H9 (cell line): ENCODE measurements around the gene KLC1. TPM values are rescaled to one million over a fixed set of nuclear protein-coding genes. Genes with fewer than 3 reads are reported as not detected.

Source experiments
- DNase-seq: peaks from one replicate; pipeline ENCODE4 v3.0.0-alpha.2; 2017
- H2AFZ ChIP-seq: one replicate; pipeline ENCODE4 v1.6.1; 2013; ENCODE audit warnings: mild to moderate bottlenecking, low read length, control low read depth, moderate library complexity
- H2AK5ac ChIP-seq: 2 replicates; pipeline ENCODE4 v1.6.1; 2013; ENCODE audit warnings: low read length, control low read depth, mixed read lengths; ENCODE audit not compliant: insufficient read length
- H2BK120ac ChIP-seq: one replicate; pipeline ENCODE4 v1.6.1; 2013; ENCODE audit warnings: low read depth, mild to moderate bottlenecking, low read length, control low read depth, inconsistent platforms; ENCODE audit not compliant: poor library complexity, severe bottlenecking
- H2BK12ac ChIP-seq: 2 replicates; pipeline ENCODE4 v1.6.1; 2013; ENCODE audit warnings: low read length, control low read depth, mixed read lengths, low read depth; ENCODE audit not compliant: insufficient read length
- H2BK15ac ChIP-seq: 2 replicates; pipeline ENCODE4 v1.6.1; 2013; ENCODE audit warnings: low read depth, low read length, control low read depth
- H2BK20ac ChIP-seq: one replicate; pipeline ENCODE4 v1.6.1; 2013; ENCODE audit warnings: low read depth, mild to moderate bottlenecking, low read length, control low read depth, inconsistent platforms; ENCODE audit not compliant: poor library complexity, severe bottlenecking
- H2BK5ac ChIP-seq: 2 replicates; pipeline ENCODE4 v1.6.1; 2013; ENCODE audit warnings: low read length, control low read depth, mixed read lengths; ENCODE audit not compliant: insufficient read length
- H3K14ac ChIP-seq: 2 replicates; pipeline ENCODE4 v1.6.1; 2013; ENCODE audit warnings: low read length, control low read depth; ENCODE audit not compliant: insufficient read depth
- H3K18ac ChIP-seq: 2 replicates; pipeline ENCODE4 v1.6.1; 2013; ENCODE audit warnings: low read depth, mild to moderate bottlenecking, mixed read lengths, low read length, control low read depth; ENCODE audit not compliant: insufficient read length
- H3K23ac ChIP-seq: 2 replicates; pipeline ENCODE4 v1.6.1; 2013; ENCODE audit warnings: low read length, control low read depth, mixed read lengths, low read depth; ENCODE audit not compliant: insufficient read length
- H3K23me2 ChIP-seq: 2 replicates; pipeline ENCODE4 v1.6.1; 2013; ENCODE audit warnings: low read depth, mild to moderate bottlenecking, mixed read lengths, low read length, control low read depth; ENCODE audit not compliant: insufficient read length, poor library complexity, severe bottlenecking
- H3K27ac ChIP-seq: 2 replicates; pipeline ENCODE4 v1.5.1; 2013; ENCODE audit warnings: low read length, control low read depth, mixed read lengths, low read depth; ENCODE audit not compliant: insufficient read length
- H3K27me3 ChIP-seq: 2 replicates; pipeline ENCODE4 v1.6.1; 2013; ENCODE audit warnings: low read length, control low read depth, inconsistent platforms; ENCODE audit not compliant: insufficient read depth
- H3K4ac ChIP-seq: 2 replicates; pipeline ENCODE4 v1.6.1; 2013; ENCODE audit warnings: low read depth, mild to moderate bottlenecking, control low read depth, inconsistent platforms, low read length, moderate library complexity
- H3K4me1 ChIP-seq: 2 replicates; pipeline ENCODE4 v1.6.1; 2013; ENCODE audit warnings: low read length, control low read depth, inconsistent platforms; ENCODE audit not compliant: insufficient read depth
- H3K4me2 ChIP-seq: 2 replicates; pipeline ENCODE4 v1.6.1; 2013; ENCODE audit warnings: low read length, control low read depth, mixed read lengths; ENCODE audit not compliant: insufficient read length, insufficient read depth
- H3K56ac ChIP-seq: 2 replicates; pipeline ENCODE4 v1.6.1; 2013; ENCODE audit warnings: low read depth, mild to moderate bottlenecking, mixed read lengths, low read length, control low read depth; ENCODE audit not compliant: insufficient read length
- H3K79me1 ChIP-seq: 2 replicates; pipeline ENCODE4 v1.6.1; 2013; ENCODE audit warnings: low read depth, mild to moderate bottlenecking, moderate library complexity, low read length, control low read depth, inconsistent platforms; ENCODE audit not compliant: insufficient read depth, poor library complexity, severe bottlenecking
- H3K79me2 ChIP-seq: 2 replicates; pipeline ENCODE4 v1.6.1; 2013; ENCODE audit warnings: low read length, control low read depth, inconsistent platforms; ENCODE audit not compliant: insufficient read depth
- H3K9ac ChIP-seq: 2 replicates; pipeline ENCODE4 v1.6.1; 2013; ENCODE audit warnings: low read length, control low read depth, mixed read lengths; ENCODE audit not compliant: insufficient read length; ENCODE audit errors: extremely low read depth
- H3K9me3 ChIP-seq: one replicate; pipeline ENCODE4 v1.6.1; 2013; ENCODE audit warnings: low read depth, low read length, inconsistent platforms; ENCODE audit not compliant: control insufficient read depth
- H3T11ph ChIP-seq: one replicate; pipeline ENCODE4 v1.6.1; 2013; ENCODE audit warnings: mild to moderate bottlenecking, low read length, control low read depth, inconsistent platforms
- H4K20me1 ChIP-seq: one replicate; pipeline ENCODE4 v1.6.1; 2013; ENCODE audit not compliant: control insufficient read depth, insufficient read length, insufficient read depth
- H4K5ac ChIP-seq: 2 replicates; pipeline ENCODE4 v1.6.1; 2013; ENCODE audit warnings: low read depth, mild to moderate bottlenecking, mixed read lengths, low read length, control low read depth; ENCODE audit not compliant: insufficient read length
- H4K8ac ChIP-seq: replicated peaks from 2 replicates; pipeline ENCODE4 v1.6.1; 2013; ENCODE audit warnings: low read length, control low read depth, mixed read lengths, low read depth; ENCODE audit not compliant: insufficient read length
- H4K91ac ChIP-seq: 2 replicates; pipeline ENCODE4 v1.6.1; 2013; ENCODE audit warnings: low read depth, mild to moderate bottlenecking, moderate library complexity, mixed read lengths, low read length, control low read depth; ENCODE audit not compliant: insufficient read length
- H3K27ac Mint-ChIP-seq, 3 experiments: 2 replicates in 2 of 3; 3 replicates in 1 of 3; pipeline ENCODE4 v1.8.0; 2020 to 2021; ENCODE audit warnings: mixed read lengths in 3 of 3, mild to moderate bottlenecking in 1 of 3, moderate library complexity in 1 of 3
- H3K27me3 Mint-ChIP-seq: 2 replicates; pipeline ENCODE4 v1.8.0; 2021; ENCODE audit warnings: low read depth, mild to moderate bottlenecking, moderate library complexity, mixed read lengths
- H3K36me3 Mint-ChIP-seq, 3 experiments: 2 replicates in 2 of 3; 3 replicates in 1 of 3; pipeline ENCODE4 v1.8.0; 2020 to 2021; ENCODE audit warnings: low read depth in 3 of 3, mixed read lengths in 3 of 3; ENCODE audit not compliant: insufficient read depth in 1 of 3
- H3K4me1 Mint-ChIP-seq, 2 experiments: 2 replicates each; pipeline ENCODE4 v1.8.0; 2020; ENCODE audit warnings: mixed read lengths in 2 of 2
- H3K4me3 Mint-ChIP-seq, 2 experiments: 2 replicates in 1 of 2; 3 replicates in 1 of 2; pipeline ENCODE4 v1.8.0; 2020 to 2021; ENCODE audit warnings: mild to moderate bottlenecking in 2 of 2, mixed read lengths in 2 of 2, moderate library complexity in 1 of 2
- H3K9me3 Mint-ChIP-seq, 2 experiments: 2 replicates in 1 of 2; 3 replicates in 1 of 2; pipeline ENCODE4 v1.8.0; 2020; ENCODE audit warnings: mild to moderate bottlenecking in 2 of 2, mixed read lengths in 2 of 2, moderate library complexity in 1 of 2
- WGBS: extraction: QIAGEN DNeasy Blood & Tissue Kit; methylation state at CpG from one replicate; pipeline ENCODE4 v1.1.7; 2013; ENCODE audit warnings: missing lambda C conversion rate, low lambda C conversion rate, mixed read lengths; ENCODE audit not compliant: insufficient read length; ENCODE audit errors: extremely low coverage; 5-methylcytosine and 5-hydroxymethylcytosine counted together
- total RNA-seq: library from RNA; stranded (reverse); gene quantifications from 2 replicates; pipeline ENCODE4 v1.2.1, GENCODE V29; 2021
- TF ChIP-seq, protein P1 (sequence below): fragments of 200-600 bp; sonication (generic); conservative IDR thresholded peaks from 3 replicates; pipeline ENCODE4 v1.8.0; 2021; ENCODE audit warnings: antibody characterized with exemption, mild to moderate bottlenecking

Gene KLC1
- total RNA-seq, 1 experiment from 2014 or later = 143 TPM

GRCh38 chr14:103703433-103704385 is 74.7 kb downstream of the KLC1 start:
- WGBS = no CpG with 5 or more reads among the region's 24 CpGs
- H2AK5ac ChIP-seq = no peak overlapping the region
- no peak overlapping the region for H3T11ph ChIP-seq
- no peak overlapping the region for H4K5ac ChIP-seq
- H4K20me1 ChIP-seq = no peaks in the 10 kb centered on the region
- H2BK20ac ChIP-seq = no peak overlapping the region
- H2BK120ac ChIP-seq = no peak overlapping the region
- no peak overlapping the region for H2AFZ ChIP-seq
- Mint-ChIP-seq H3K36me3 (peaks cover 24 to 53% (median 52%) of the 10 kb centered on the region in 3 experiments; a peak in 6 of 7 replicates), H3K27me3 (peaks cover 1% of the 10 kb centered on the region; the same call in 1 of the 2 replicates), H3K9me3 (no peaks in the 10 kb centered on the region; a peak in 2 of 5 replicates), H3K4me3 (peak overlapping the region in 1 of 2 experiments; percentile 22; a peak in 1 of 5 replicates), H3K4me1 (peaks cover 0 to 6% of the 10 kb centered on the region in 2 experiments), H3K27ac (peak overlapping the region; percentile 10 to 88 (median 62); a peak in 6 of 7 replicates)
- H3K4me1 ChIP-seq = no peaks in the 10 kb centered on the region; the same call in 1 of the 2 replicates
- H3K79me1 ChIP-seq = no peaks in the 10 kb centered on the region
- TF ChIP-seq, protein P1, sequence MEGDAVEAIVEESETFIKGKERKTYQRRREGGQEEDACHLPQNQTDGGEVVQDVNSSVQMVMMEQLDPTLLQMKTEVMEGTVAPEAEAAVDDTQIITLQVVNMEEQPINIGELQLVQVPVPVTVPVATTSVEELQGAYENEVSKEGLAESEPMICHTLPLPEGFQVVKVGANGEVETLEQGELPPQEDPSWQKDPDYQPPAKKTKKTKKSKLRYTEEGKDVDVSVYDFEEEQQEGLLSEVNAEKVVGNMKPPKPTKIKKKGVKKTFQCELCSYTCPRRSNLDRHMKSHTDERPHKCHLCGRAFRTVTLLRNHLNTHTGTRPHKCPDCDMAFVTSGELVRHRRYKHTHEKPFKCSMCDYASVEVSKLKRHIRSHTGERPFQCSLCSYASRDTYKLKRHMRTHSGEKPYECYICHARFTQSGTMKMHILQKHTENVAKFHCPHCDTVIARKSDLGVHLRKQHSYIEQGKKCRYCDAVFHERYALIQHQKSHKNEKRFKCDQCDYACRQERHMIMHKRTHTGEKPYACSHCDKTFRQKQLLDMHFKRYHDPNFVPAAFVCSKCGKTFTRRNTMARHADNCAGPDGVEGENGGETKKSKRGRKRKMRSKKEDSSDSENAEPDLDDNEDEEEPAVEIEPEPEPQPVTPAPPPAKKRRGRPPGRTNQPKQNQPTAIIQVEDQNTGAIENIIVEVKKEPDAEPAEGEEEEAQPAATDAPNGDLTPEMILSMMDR = no peak
- H3K14ac ChIP-seq = no peak overlapping the region
- H3K27ac ChIP-seq = no peak overlapping the region
- H2BK12ac ChIP-seq = no peak overlapping the region
- H3K18ac ChIP-seq = no peak overlapping the region
- no peak overlapping the region for H2BK5ac ChIP-seq
- H4K91ac ChIP-seq = no peak overlapping the region
- H3K4me2 ChIP-seq = no peak overlapping the region
- H4K8ac ChIP-seq = no peak overlapping the region
- no peak overlapping the region for H2BK15ac ChIP-seq
- H3K79me2 ChIP-seq = no peaks in the 10 kb centered on the region
- no peaks in the 10 kb centered on the region for H3K27me3 ChIP-seq
- H3K23ac ChIP-seq = no peak overlapping the region
- no peak overlapping the region for H3K56ac ChIP-seq
- peak; percentile 25 for DNase-seq
- no peaks in the 10 kb centered on the region for H3K9me3 ChIP-seq
- no peak overlapping the region for H3K4ac ChIP-seq
- no peaks in the 10 kb centered on the region for H3K23me2 ChIP-seq
- H3K9ac ChIP-seq = no peak overlapping the region
